K562 treated with DMSO at 1 percent for 12 hours (cell line): Measurements from ENCODE around the gene OR6N2. TPM values are rescaled to one million over a fixed set of nuclear protein-coding genes. Genes with fewer than 3 reads are reported as not detected.

ENCODE experiments used
- total RNA-seq: library from RNA; unstranded; fragments of 300-600 nt; gene quantifications from 2 replicates; pipeline ENCODE4 v1.2.3, GENCODE V29; 2022; ENCODE audit not compliant: insufficient read depth

The OR6N2 gene, protein sequence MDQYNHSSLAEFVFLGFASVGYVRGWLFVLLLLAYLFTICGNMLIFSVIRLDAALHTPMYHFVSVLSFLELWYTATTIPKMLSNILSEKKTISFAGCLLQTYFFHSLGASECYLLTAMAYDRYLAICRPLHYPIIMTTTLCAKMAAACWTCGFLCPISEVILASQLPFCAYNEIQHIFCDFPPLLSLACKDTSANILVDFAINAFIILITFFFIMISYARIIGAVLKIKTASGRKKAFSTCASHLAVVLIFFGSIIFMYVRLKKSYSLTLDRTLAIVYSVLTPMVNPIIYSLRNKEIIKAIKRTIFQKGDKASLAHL
- not detected in 2 replicates for total RNA-seq

DNA sequence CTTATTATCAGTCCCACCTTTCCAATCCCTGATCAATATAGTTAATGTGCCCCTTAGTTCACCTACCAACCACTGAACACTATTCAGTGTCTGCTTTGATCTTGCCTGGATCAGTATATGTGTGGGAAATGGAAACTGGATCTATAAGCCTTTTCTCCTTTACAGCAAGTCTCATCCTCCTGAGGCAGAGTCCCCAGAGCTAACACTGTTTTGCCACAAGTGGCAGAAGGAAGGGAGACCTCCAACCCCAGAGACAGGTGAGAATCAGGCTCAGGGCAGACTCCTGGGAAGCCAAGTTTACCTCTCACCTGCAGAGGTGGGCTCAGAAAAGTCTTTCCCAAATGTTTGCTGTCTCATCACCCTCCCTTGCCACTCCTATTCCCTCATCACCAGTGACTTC is at the start of gene OR6N2:
OR6N2 (minus strand) TSS at position 101 of the 400 bp plus-strand sequence. CDS start 3,569 bp downstream, outside the sequence.

DNA sequence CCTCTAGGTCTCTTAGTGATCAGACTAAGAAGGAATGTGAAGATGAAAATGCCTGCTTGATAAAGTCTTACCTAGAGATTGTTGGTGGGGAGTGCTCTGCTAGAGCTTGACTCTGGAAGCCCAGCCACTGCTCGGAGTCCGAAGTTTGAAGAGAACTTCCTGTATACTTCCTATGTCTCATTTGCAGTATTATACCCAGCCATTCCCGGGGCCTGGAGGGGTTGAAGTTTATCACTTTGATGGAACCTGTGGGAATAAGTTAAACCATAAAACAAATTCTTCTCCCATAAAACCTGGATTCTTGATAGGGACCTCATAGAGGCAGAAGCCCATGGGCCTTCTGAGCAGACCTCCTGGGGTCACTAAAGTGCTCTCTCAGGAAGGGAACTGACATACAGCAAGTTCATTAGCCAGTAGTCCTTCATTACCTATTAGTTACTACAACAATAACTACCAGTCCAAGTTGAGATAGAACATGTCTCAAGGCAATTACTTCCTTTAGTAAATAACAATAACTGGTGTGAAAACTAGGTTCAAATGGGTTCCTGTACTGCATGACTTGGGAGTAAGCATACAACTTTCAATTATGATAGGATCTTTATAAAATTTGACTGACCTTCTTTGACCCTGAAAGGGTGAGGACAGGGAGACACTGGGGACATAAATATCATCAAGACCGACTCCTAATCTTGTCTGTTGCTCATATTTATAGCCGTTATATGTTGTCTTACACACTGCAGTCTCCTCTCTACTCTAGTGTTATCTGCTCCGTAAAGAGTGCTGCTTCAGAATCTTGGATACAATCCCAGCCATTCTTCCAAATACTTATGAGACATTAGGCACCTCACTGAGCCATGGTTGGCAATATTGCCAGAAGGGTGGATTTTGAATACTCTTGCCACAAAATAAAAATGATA is 8.8 kb downstream of the OR6N2 start, which contains the start of gene OR6N1:
OR6N1 (minus strand) TSS at position 246 of the 917 bp plus-strand sequence. CDS start 5,513 bp downstream, outside the sequence.

DNA sequence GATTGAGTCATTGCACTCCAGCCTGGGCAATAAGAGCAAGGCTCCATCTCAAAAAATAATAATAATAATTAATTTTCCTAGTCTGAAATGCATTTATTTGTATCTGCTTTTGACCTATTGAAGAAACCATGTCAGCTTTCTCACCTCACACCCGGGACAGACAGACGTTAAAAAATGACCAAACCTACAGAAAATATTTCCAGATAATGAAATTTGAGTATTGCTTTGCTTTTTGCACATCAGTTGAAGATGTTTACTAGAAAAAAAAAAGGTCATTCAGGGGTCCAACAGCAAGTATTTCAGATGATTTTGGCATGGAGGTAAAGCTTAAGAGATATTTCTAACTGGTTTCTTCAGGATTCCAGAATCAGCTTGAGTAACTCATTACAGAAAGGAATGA is 26.6 kb downstream of the OR6N2 start, which contains the start of gene OR6K6:
OR6K6 (plus strand) TSS at position 301 of the 400 bp plus-strand sequence. CDS start 168 bp downstream, outside the sequence.

Other genes starting within 250 kb of the OR6N2 start
- not detected in 2 replicates for gene OR6Y1, start 226.8 kb downstream of the OR6N2 start, total RNA-seq
- gene OR6P1, start 210.6 kb downstream of the OR6N2 start, total RNA-seq: not detected in 2 replicates
- not detected in 2 replicates for gene OR10X1, start 201.3 kb downstream of the OR6N2 start, total RNA-seq
- not detected in 2 replicates for gene OR10Z1, start 175.9 kb downstream of the OR6N2 start, total RNA-seq
- gene SPTA1, start 94.5 kb downstream of the OR6N2 start, total RNA-seq: 10.0 and 15.3 TPM in 2 replicates
- gene OR6K2, start 80.6 kb downstream of the OR6N2 start, total RNA-seq: not detected in 2 replicates
- gene OR6K3, start 60.5 kb downstream of the OR6N2 start, total RNA-seq: not detected in 2 replicates
- not detected in 2 replicates for gene OR6K6, start 26.5 kb downstream of the OR6N2 start, total RNA-seq
- gene OR6N1, start 9.0 kb downstream of the OR6N2 start, total RNA-seq: 0.54 TPM in 1 of 2 replicates, not detected in the other
- gene MNDA, start 50.1 kb upstream of the OR6N2 start, total RNA-seq: not detected in 2 replicates
- not detected in 2 replicates for gene PYHIN1, start 150.3 kb upstream of the OR6N2 start, total RNA-seq
- 14.1 and 28.2 TPM in 2 replicates for gene IFI16, start 228.7 kb upstream of the OR6N2 start, total RNA-seq